NCI-H524 treated with DMSO at 0.1 percent for 48 hours (cell line): ENCODE measurements around the gene PPIF.

Source experiments
- DNase-seq: peaks from one replicate; lab custom pipeline; 2025; lab: John Stamatoyannopoulos, UW

The PPIF gene

DNA sequence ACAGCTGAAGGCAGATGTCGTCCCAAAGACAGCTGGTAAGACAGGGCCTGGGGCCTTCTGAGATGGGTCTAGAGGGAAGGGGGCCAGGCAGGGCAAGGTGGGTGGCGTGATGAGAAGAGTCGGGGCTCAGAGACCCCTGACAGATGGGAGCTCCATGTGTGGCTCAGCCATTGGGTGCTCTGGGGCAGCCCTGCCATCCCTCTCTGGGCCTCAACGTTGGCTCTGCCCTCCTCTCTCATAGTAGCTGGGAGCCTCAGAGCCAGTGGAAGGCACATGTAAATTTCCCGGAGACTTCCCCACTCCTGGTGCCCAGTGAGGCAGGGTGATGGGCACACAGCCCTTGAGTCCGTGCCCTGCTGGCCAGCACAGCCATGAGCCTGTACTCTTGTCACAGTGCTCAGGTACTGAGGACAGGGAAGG, 1.8 kb downstream of the PPIF start:
- no peak for DNase-seq

DNA sequence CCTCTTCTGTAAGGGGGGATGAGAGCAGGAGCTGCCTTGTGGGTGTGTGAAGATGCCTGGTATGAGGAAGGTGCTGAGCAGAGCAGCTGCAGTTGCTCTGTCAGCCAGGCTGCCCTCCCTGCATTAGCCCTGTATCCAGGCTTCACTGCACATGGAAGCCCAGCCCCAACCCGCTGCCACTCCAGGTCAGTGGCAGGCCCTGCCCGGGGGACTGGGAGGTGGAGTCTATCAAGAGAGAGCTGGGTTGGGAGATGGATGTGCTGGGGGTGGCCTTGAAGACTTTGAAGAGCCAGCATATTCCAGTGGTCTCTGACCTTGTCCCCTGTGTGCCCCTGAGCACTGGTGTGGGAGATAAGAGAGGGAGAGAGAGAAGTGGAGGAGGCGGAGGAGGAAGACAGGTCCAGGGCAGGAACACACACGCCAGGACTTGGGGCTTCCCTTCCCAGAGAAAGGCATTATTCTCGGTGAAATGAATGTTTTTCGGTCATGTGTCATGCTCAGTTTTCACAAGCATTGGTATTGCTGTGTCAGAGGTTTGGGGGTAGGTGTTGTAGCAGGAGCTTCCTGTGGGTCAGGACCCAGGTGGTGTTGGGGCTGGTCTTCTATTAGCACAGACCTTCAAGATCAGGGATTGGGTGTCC, 2.6 kb downstream of the PPIF start:
- no peak for DNase-seq

DNA sequence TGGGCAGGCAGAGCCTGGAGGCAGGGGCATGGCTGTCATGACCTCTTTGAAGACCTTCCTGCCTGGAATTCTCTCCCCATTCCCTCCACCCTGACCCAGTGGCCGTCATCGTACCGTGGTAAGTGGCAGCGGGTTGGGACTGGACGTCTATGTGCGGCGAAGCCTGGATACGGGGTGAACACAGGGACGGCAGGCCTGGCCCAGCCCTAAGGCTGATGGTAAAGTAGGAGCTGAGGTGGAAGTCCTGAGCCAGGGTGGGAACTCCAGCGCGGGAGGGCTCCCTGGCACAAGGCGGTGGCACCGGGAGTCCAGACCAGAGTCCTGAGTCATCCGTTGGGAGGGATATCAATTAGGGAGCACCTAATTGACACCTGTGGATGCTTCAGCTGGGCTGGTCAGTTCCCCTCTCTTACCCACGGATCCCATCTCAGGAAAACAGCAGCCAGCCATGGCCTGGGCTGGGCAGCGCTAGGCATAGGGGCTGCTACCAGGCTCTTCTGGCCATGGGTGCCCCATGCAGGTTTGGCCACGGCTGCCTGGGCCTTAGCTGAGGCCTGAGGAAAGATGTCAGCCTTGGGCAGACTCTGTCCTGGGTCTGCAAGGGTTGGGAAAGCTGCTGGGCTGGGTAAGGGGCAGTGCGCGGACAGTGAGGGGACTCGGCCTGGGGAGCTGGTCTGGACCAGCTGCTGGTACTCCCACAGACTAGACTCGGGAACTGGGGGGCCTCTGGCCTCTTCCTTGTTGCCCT, 3.3 kb downstream of the PPIF start:
- DNase-seq: no peak

DNA sequence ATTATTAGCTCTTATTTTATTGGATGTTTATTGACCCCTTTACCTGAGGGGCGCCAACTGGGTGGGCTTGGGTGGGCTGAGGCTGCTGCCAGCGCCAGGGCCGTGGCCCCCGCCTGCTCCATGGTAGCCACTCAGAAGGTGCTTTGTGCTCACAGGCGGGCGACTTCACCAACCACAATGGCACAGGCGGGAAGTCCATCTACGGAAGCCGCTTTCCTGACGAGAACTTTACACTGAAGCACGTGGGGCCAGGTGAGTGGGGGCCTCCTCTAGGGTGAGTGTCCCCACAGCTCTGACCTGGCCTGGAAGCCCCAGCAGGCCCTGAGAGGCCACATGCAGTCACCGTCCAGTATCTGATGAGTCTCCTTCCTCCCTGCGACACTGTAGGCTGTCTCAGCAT, 4.1 kb downstream of the PPIF start:
- no peak for DNase-seq

DNA sequence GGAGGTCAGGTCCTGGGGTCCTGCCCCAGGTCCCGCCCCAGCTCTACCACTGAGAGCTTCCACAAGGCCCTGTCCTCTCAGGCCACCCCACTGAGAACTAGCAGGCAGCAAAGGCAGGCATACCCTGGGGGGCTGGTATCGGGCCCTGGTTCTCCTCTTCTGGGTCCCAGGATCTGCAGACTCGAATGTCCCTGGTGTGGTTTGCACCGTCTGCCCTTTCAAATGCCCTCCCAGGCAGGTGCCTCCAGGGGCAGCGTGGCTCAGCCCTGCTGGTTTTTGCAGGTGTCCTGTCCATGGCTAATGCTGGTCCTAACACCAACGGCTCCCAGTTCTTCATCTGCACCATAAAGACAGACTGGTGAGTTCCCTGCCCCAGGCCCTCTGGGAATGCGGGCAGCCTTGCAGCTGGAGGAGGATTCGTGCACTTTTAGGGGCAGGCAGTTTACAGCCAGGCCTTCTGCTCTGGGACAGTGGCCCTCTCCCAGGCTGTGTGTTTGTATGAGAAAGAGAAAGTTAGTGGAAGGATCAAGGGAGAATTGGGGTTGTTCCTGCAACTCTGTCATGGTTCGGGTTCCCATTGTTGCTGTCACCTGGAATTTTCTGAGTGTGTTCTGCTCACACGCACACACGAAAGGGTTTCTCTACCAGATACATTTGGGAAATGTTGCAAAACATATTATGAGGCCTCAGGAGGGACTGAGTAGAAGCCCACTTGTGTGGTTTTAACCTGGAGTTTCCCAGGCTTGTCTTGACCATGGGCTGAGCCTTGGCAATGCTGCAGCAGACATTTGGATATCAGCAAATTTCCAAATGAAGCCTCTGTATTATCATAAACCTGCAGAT, 5.0 kb downstream of the PPIF start:
- no peak for DNase-seq

DNA sequence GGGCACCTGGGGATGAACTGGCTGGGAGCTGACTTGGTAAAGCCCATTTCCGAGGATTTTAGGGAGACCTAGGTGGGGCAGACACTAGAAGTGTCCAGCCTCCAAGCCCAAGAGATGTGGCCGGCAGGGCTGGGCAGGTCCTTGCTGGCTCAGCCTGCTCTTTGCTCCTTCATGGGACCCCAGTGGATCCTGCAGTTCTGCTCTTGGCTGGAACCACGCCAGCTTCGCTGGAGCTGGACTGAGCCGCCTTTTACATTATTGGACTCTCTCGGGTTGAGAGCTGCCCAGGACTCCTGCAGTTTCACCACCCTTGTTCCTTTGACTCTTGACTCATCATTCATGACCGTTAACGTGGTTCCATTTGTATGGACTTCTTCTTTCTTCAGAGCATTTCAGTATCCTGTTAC, 5.7 kb downstream of the PPIF start:
- DNase-seq: no peak

DNA sequence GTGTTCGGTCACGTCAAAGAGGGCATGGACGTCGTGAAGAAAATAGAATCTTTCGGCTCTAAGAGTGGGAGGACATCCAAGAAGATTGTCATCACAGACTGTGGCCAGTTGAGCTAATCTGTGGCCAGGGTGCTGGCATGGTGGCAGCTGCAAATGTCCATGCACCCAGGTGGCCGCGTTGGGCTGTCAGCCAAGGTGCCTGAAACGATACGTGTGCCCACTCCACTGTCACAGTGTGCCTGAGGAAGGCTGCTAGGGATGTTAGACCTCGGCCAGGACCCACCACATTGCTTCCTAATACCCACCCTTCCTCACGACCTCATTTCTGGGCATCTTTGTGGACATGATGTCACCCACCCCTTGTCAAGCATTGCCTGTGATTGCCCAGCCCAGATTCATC, 6.5 kb downstream of the PPIF start:
- DNase-seq: no peak

DNA sequence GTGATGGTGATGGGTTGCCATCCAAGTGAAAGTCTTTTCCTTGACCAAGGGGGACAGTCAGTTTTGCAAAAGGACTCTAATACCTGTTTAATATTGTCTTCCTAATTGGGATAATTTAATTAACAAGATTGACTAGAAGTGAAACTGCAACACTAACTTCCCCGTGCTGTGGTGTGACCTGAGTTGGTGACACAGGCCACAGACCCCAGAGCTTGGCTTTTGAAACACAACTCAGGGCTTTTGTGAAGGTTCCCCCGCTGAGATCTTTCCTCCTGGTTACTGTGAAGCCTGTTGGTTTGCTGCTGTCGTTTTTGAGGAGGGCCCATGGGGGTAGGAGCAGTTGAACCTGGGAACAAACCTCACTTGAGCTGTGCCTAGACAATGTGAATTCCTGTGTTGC, 6.9 kb downstream of the PPIF start:
- no peak for DNase-seq

DNA sequence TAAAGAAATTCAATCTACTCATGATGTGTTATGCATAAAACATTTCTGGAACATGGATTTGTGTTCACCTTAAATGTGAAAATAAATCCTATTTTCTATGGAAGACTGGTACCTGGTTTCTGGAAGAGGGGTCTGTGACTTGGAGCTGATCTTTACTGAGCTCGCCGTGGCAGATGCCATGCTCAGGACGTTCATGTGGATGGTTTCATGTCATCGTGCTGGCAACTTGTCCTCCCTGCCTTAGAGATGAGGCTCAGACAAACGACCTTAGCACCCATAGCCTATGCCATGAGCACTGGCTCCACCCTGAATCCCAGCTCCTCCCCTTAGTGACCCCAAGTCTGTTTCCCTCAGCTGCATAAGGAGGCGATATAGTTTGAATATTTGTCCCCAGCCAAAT, 7.3 kb downstream of the PPIF start:
- no peak for DNase-seq

DNA sequence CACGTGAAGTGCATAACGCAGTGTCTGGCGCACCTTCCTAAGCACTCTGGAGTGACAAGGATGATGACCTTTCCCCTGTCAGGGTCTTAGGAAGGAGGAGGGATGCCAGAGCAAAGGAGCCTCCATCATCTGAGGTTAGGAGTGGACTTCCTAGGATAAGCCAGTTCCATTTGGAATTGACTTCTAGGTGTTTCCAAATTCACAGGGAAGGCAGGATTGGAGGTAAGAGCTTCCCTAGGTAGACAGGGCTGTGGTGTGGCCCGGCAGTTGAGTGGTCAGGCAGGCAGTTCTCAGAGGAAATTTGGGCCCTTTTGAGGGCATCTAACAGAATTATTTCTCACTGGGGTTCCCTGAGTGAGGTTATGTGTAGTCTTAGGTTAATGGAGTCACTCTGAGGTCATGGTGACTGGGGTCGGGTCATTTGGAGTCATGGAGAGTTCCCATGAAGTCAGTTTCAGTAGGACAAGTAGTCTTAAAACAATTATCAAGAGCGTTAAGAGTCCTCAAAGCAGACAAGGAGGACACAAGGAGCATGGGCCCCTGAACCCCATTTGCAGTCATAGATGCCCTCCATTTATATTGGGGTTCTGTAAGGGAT, 8.2 kb downstream of the PPIF start:
- DNase-seq: no peak

DNA sequence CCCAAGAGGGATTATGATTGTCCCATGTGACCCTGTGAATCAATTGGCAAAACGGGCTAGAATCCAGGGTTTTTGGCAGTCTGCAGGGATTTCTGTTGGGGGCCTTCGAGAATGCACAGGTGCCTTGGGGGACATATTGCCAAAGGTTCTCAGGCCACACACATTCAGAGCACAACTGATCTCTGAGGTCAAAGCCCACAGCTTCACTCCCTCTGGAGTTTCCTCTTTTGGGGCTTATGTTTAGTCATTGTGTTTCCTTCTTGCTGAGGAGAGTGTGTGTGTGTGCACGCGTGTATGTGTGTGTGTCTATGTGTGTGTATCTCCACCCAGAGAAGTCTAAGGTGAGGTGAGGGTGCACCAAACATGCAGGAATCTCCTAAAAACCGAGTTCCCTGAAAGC, 8.8 kb downstream of the PPIF start:
- no peak for DNase-seq

DNA sequence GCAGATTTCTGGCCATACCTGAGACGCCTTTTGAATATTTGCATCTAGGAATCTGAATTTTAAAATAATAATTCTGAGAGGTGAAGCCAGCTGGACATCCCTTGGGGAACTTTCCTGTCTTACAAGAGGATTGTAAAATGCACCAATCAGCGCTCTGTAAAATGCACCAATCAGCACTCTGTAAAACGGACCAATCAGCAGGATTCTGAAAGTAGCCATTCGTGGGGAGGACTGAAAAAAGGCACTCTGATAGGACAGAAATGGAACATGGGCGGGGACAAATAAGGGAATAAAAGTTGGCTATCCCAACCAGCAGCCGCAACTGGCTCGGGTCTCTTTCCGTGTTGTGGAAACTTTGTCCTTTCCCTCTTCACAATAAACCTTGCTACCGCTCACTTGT, 9.9 kb downstream of the PPIF start:
- DNase-seq: no peak

DNA sequence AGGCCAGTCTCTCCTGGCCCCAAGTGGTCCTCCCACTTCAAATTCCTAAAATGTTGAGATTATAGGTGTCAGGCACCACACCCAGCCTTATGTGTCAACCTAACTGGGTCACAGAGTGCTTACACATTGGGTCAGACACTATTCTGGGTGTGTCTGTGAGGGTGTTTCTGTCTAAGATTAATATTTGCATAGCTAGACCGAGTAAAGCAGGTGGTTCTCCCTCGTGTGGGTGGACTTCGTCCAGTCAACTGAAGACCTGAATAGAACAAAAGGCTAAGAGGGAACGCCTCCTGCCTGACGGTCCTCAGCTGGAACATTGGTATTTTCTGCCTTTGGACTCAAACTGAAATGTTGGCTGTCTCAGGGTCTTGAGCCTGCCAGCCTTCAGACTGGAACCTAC, 11.5 kb downstream of the PPIF start:
- no peak for DNase-seq

DNA sequence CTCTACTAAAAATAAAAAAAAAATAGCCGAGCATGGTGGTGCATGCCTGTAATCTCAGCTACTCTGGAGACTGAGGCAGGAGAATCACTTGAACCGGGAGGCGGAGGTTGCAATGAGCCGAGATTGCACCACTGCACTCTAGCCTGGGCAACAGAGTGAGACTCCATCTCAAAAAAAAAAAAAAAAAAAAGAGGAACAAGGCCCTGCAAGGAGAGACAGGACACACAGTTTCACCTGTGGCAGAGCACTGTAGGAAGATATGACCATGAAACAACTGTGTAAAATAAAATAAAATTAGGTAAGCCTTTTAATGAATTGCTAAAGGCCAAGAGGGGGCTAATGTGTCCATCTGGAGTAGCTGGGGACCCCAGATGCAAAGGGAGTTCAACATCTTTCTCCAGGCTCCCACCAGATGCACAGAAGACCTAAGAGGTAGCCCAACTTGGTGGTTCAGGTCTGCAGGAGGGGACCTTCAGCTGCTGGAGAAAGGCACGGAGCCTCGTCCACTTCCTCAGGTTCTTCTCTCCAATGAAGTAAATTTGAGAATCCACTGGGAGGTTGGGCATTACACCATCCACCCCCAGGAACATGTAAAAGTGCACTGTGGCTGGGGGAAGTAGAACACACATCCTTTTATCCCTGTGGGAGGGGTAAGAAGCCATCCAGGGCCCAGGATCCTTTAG, 12.7 kb downstream of the PPIF start:
- DNase-seq: no peak

DNA sequence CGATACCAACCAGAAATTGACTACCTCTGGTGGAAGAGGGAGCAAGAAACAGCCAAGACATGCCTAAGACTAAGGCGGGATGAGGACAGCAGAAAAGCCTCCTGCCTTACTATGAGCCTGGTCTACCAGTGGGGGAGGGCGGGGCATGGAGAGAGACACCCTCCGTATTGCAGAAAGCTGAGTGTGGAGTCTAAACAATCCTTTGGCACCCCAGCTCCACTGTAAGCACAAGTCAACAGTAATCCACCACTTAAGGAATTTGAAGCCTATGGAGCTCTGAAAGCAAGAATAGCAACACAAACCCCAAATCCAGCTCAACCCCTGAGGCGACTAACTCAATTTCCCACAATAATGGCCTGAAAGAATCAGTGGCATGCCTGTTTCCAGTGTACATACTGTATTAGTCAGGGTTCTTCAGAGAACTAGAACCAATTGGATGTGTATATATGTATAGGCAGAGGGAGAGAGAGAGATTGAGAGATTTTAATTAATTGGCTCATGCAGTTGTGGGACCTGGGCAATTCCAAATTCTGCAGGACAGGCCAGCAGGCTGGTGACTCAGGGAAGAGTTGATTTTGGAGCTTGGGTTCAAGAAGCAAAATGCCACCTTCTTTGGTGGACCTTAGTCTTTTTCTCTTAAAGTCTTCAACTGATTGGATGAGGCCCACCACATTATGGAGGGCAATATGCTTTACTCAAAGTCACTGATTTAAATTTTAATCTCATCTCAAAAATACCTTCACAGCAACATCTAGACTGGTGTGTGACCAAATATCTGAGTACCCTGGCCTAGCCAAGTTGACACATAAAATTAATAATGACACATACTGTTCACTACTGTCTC, 13.5 kb downstream of the PPIF start:
- DNase-seq: no peak

DNA sequence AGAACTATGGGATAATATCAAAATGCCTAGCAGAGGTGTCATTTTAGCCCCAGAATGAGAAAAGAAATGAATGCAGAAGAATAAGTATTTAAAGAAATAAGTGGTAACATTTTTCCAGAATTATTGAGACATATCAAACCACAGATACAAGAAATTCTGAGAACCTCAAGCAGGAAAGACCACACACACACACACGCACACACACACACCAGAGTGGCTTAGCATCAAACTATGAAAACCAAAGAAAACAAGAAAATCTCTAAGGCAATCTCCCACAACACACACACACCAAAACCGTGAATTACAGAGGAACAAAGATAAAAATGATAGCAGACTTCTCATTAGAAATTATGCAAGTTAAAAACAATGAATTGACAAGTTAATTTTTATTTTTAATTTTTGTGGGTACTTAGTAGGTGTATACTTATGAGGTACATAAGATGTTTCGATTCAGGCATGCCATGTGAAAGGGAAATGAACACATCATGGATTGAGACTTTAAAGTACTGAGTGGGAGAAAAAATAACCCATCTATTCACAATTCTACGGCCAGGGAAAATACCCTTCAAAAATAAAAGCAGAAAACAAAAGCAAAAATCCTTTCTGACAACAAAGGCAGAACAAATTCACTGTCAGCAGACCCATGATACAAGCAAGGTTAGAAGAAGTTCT, 14.6 kb downstream of the PPIF start:
- DNase-seq: no peak

DNA sequence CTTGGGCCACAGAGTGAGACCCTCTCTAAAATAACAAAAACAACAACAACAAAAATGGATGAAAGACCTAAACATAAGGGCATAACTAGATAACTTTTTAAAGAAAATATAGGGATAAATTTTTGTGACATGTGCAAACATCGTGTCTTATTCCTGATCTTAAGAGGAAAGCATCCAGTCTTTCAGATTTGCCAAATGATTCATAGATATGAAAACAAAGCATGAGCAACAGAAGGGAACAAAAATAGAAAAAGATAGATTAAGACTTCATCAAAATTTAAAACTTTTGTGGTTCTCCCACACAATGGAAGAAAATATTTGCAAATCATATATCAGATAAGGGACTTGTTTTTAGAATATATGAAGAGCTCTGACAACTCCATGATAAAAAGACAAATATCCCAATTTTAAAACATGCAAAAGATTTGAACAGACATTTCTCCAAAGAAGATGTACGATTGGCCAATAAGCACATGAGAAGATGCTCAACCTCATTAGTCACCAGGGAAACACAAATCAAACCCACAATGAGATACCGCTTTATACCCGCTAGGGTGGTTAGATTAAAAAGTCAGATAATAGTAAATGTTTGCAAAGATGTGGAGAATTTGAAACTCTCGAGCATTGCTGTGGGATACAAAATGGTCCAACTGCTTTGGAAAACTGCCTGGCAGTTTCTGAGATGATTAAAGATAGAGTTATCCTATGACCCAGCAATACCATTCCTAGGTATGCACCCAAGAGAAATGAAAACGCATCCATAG, 20.3 kb downstream of the PPIF start:
- DNase-seq: no peak

DNA sequence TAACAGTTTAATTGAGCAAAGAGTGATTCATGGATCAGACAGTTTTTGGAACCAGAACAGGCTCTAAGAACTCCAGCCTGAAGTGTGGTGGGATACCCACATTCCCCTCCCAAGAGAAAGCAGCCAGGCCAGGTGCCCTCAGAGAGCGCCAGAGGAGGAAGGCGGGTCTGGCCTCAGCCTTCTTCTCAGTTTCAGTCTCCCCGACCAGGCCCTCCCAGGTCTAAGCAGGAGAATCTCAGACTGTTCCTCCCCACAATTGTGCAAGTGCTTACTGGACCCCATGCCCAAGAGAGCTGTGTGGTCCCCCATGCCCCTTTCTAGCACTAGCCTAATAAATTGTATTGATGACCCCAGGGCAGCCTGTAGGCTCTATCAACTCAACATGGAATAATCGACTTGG, 25.6 kb downstream of the PPIF start:
- no peak for DNase-seq

DNA sequence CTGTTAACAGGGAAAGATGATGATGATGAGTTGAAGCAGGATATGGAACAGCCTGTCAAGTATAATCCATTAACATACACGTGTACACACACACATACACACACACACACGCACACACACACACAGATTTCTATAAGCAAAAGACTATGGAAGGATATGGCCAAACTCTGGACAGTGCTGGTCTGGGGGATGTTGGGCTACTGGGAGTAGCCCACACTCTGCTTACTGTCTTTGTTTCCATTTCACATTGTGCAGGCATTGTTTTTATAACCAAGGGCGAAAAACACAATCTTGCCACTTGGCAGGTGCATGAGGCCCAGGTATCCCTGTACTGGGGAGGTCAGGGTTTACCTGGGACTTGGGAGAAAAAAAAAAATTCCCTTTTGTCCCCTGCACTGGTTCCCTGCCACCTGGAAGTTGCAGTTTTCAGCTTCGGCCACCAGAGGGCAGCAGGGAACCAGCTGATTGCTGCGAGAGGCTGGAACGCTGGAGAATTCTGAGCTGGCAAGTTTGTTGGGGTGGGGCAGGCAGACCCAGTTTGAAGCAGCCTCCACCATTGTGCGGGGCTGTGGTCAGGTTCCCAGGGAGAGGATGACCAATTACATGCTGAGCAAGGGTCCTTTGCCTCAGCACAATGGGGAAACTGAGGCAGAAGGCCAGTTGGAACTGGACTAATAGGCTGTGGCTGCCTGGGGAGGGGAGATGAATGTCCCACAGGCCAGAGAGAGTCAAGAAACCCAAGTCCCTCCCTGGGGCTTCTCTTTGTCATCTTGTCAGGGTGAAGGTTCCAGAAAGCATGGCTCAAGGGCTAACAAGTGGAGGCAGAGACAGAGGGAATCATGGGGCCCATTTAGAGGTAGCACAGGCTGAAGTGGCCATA, 27.3 kb downstream of the PPIF start:
- DNase-seq: no peak
